CD4-positive, alpha-beta T cell treated with Interleukin-6 for 4 hours (primary cell): ENCODE measurements around the gene SH3TC1.

ENCODE experiments used
- DNase-seq: peaks from one replicate; pipeline ENCODE4 v3.0.0-alpha.2; 2020; ENCODE audit warnings: mixed read lengths

SH3TC1 gene

DNA sequence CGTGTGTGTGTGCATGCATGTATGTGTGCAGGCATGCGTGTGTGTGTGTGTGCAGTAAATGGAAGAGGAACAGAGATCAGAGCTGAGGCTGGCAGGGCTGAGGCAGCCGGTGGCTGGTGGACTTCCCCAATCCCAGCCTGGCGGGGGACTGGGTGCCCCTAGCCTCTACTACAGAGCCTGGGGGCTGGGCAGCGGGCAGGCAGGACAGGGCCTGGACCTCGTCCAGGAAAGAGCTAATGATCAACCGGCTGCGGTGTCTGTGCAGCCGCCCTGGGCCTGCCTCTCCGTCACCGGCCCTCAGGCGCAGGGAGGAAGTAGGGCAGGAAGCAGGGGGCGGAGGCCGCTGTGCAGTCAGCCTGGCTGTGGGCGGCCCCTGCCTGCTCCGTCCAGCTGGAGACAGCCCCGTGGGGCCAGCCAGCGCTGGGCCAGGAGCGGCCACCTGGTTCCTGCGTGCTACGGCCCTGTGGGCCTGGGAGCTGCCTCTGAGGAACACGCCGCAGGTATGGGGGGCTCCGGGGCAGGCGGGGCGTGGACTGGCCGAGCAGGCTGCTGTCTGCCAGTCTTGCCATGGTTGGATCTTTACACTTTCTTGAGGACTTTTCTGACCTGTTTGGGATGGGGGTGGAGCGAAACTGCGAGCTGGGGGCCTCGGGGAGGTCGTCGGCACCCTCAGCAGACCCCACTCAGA is at the start of gene SH3TC1:
TSS of gene SH3TC1 (plus strand) at position 385 of the 688 bp plus-strand sequence. CDS start 5,905 bp downstream, outside the sequence.
- peak; percentile 73 for DNase-seq

DNA sequence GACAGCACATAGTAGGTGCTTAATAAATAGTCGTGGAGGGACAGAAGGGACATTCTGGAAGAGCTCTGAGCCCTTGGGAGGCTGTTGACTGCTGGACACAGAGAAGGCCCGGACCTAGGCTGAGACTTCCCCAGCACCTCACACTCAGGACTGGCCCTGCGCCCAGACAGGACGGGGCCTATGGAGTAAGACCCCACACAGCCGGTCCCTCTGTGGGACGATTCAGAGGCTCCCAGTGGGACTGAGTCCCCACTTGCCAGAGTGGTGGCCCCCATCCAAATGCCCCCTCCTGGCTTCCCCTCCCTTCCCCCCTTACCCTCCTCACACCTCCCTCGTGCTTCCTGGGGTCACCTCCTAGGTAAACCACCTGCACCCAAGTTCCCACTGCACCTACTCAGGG is 49.4 kb upstream of the SH3TC1 start:
- no peak for DNase-seq

DNA sequence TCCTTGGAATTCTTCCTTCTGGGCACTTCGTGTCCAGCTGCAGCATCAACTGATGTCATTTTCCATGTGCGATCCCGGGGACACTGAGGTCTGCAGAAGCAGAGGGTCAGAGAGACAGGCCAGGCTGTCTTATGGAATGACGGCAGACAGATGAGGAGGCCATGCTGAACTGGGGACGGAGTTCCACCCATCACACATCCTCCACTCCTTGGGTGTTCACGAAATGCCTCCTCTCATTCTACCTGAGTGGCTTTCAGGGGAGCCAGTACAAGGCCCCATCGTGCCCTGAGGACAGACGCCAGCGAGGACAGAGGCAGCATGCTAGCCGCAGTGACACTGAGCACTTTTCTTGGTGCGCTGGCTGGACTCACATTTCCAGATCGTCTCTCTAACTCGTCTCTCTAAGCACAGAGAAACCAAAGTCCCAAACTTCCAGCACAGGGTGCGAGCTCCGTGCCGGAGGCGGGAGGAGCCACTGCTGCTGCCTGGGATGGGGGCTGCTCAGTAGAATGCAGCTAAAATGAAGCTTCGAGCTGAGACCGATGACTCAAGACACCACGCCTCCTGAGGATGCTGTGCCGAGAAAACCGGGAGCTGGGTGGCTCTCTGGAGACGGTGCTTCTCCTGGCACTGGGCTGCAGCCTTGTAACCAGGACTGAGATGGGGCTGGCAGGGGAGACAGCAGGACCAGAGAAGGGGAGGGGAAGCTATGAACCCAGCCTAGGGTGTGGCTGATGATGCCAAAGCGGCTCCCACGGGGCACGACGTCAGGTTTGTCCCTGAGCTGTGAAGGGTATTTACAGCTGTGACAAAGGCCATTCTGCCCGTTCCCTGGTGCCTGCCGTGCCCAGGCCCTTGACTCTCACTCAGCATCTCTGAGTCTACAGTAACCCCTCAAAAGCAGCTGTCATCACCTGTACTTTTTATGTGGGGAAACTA is 48.7 kb upstream of the SH3TC1 start:
- no peak for DNase-seq

DNA sequence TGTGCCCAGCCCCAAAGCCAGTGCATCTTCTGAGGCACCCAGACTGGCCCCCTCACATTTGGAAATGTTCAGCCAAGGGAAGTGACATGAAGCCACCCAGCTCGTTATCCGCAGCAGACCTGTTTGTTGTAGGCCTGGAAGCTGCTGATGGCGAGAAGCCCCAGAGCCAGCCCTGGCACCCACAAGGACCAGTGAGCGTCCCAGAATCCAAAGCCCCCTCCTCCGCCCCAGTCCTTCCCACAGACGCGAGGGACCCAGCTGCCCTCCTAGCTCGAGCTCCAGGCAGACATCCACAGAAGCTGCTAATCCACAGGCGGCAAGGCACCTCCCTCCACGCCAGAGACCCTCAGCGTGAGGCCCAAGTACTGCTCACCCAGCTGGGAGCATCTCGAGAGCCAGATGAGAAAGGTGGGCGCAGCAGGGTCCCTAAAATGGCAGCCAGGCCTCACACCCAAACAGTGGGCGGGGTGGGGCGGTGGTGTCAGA is 47.9 kb upstream of the SH3TC1 start:
- no peak for DNase-seq

DNA sequence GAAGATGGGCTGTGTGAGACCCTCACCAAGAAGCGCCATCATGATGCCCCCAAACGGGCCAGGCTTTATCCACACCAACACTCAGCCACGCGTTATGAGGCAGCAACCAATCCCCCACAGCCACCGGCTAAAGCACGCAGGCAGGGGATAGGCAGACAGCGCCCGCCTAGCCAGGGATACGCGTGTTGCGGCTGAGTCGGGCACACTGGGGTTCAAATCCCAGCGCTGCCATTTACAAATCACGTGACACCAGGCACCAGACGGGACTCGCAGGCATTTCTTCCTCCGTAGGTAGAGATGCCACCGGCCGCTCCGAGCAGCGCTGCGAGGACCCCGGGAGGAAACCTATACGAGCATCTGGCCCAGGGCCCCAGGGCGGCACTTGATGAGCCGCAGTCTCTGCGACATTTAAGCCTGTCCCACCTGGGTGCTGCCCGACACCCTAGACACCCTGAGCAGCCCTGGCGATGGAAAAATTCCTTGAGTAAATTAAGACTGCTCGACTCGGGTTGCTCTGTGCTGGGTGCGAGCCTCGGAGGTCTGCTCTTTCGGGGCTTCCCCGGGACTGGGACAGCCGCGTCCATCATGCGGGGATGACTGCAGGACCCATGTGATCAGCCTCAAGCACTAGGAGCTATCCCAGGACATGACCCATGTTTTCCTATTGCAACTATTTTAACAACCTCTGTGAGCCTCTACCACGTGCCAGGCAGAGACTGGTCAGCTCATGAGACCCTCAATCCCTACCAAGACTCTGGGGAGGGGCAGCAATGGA is 46.8 kb upstream of the SH3TC1 start:
- DNase-seq, result no peak

DNA sequence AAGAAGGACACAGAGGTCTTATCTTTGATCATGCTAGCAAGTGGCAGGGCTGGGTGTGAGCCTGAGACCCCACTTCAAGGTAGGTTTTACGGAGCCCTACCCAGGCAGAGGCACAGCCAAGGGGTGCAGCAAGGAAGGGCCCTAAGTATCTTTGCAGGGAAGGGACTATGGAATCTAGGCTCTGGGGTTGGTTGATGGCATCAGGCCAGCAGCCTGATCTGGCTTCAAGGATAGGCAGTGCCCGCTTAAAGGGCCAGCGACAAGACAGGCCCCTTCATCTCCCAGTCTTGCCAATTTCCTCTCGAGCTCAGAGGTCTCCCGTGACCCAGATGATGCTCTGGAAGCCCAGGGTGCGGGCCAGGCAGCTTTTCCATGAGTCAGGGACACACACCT is 46.2 kb upstream of the SH3TC1 start:
- DNase-seq, result no peak

DNA sequence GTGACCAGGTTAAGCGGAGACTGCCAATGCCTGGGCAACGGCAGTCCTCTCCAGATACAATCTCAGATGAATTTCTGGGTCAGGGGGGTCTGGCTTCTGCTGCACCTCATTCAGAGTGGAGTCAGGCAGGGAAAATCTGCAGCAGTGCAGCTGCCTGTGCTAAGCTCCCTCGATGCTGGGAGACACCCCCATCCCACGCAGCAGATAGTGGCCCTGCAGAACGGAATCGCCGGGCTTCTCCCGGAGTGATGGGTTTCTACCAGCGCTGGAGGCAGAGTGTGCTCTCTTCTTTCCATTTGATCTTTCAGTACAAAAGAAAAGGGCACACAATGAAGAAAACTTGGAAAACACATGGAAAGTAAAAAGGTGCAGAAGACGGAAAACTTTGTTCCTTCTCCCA is 45.6 kb upstream of the SH3TC1 start:
- no peak for DNase-seq

DNA sequence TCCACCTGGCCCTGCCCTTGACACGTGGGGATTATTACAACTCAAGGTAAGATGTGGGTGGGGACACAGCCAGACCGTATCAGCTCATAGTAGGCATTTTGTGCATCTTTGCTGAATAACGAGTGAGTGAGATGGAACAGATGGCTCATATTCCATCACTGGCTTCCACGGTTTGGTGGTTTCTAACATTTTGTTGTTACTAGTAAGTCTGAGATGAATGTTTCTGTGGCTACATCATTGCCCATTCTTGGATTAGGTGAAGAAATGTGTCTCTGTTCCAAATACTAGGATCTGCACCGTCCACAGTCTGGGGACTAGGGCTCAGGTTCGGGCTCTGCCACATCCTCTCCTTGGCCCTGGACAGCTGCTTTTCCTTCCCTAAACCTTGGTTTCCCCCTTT is 44.0 kb upstream of the SH3TC1 start:
- DNase-seq, result no peak

DNA sequence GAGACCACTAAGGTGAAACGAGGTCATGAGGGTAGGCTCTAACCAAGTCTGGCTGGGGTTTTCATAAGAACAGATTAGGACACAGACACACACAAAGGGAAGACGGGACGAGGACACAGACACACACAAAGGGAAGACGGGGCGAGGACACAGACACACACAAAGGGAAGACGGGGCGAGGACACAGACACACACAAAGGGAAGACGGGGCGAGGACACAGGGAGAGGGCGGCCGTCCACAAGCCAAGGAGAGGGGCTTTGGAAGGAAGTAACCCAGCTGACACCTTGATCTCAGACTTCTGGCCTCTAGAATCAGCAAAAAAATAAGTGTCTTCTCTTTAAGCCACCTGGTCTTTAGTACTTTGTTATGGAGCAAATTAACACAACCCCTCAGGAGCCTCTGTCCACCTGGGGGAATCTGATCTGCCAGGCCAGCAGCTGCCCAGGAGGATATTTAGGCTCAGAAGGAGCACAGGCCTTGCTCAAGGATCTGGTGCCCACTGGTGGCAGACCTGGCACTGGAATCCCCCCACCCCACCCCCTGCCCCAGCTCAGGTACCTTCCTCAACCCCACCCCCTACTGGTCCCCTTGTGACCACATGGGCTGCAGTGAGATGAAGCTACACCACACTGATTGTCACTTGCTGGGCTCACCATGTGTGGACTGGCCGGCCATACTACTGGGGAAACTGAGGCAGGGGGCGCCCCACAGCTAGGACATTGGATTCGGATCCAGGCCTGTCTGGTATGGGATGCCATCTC is 43.2 kb upstream of the SH3TC1 start:
- DNase-seq, result no peak

DNA sequence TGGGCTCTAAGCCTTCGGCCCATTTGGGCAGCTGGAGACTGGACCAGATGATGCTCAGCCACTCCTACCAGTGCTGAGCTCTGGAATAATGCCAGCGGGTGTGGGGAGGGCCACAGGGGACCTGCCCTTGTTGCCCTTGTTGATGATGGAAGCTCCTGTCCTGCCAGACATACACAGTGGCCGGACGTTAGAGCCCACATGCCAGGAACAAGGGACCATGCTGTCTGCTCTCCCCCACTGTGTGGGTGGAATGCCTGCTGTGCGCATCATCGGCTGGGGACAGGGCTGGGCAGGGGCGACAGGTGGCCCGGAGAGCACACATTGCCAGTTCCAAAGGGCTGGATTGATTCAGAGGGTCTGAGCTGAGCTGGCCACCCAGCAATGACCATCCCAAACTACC is 42.5 kb upstream of the SH3TC1 start:
- no peak for DNase-seq

DNA sequence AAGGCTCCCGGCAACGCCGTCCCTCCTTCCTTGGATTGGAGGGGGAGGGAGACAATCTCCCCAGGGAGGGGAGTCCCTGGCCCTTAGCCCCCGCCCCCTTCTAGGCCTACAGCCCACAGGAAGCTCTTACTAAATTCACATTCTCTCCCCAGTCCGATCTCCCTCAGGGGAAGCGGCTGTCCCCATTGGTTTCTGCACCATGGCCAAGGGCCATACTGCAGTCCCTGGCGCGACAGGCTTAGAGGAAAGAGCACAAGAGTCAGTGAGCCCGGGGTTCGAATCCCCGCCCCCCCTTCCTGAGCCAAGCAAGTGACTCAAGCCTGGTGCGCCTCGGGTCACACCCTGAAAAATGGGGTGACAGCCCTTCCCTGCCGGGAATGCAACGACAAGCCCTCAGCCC is 41.6 kb upstream of the SH3TC1 start:
- DNase-seq, result peak; percentile 5

DNA sequence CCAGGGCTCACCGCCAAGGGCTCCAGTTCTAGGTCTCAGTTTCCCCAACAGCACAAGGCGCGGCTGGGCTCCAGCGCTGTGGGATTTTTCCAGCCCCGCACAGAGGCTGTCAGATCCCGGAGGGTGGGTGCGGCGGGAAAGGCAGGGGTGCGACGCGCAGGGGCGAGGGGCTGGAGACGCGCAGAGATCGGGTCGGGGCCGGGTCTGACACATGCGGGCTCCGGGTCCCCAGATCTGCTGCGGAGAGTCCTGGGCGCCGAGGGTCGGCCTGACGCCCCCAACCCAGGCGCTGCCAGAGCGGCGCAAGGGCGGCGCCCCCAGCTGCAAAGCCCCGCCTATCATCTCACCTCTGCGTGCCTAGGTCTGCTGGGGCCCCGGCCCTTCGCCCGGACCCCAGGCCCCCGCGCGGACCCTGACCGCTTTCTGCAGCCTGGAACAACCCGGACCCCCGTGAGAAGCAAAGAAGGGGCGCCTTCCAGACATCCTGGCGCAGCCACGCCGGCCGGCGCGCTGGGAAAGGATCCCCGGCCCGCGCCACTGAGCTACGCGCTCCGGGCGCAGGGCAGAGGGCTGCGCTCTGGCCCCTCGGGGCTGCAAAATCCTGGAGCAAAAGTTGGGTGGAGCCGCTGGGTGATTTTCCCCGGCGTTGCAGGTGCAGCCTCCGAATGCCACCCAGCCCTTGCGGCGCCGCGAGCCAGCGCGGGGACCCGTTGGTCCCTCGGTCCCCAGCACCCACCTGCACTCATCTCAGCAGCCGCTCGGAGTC is 41.0 kb upstream of the SH3TC1 start:
- no peak for DNase-seq

DNA sequence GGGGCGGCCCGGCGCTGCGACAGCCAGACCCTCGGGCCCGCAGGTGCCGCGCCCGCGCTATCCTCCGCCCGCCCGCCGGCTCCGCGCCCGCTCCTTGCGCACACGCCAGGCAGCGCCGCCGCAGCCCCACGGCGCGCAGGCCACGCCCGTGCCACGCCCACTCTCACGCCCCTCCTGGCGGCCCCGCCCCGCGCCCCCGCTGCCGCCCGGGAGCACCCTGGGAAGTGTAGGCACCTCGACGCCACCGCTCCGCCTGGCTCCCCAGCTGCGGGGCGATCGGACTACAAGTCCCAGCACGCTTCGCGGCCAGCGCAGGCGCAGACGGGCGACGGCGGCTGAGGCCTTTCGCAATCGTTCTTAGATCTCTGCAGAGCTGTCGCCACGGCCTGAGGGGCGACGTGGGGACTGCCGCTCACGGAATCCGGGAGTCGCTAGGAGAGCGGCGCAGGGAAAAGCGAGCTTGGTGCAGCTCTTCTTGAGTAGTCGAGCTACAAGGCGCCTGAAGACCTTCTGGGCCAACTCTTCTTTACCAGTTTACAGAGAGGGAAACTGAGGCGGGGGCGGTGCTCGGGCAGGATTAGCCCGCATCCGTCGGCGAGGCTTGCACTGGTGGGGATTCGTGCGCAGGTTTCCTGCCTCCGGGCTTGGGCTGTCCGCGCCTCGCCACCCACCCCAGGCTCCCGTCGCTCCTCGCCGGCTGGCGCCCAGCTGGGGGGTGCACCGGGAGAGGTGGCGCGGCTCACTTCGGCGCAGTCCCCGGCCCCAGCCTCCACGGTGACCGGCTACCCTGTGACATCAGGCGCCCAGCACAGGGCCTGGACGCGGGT is 40.2 kb upstream of the SH3TC1 start, which contains the start of gene ABLIM2:
TSS of gene ABLIM2 (minus strand) at position 104 of the 827 bp plus-strand sequence. CDS start 124 bp downstream, outside the sequence.
- peak; percentile 98 for DNase-seq

DNA sequence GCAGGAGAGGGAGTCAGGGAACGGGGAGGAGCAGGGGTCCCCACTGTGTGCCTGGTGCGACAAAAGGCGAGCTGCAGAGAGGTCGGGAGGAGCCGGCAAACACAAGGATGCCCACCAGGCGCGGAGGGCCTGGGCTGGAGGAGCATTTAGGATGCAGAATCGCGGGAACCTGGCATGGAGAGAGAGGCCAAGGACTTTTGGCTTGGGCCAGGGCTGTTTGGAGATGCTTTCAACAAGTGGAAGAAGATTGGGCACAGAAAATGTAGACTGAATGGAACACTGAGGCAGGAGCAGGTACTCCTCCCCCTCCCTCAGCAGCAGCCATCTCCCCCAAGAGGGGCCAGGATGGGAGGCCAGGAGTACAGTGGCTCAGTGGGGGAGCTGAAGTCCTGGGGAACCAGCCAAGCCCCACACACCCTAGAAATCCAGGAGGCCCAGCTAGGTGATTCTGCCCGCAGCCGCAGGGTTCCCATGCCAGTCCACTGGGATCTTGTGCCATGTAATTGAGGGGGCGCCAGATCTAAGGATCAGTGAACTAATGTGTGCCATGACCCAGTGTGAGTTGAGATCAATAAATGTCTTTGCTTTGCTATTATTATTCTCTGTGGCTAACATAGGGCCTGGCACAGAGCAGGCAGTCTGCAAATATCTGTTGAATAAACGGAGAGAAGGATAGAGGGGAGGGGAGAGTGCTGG is 39.4 kb upstream of the SH3TC1 start:
- no peak for DNase-seq

DNA sequence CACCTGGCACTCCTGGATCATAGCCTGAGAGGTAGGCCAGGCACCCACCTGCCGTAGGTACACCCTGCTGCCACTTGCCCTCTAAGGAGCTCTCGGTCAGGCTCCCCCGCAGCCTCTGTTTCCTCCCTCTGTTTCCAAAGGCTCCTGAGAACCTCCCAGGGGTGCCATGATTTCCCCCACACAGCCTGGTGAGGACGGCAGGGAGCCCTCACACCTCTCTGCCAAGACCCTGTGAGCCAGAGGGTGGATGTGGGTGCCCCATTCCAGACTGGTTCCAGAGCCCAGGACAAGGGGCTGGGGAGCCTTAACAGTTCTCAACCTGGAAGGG is 38.9 kb upstream of the SH3TC1 start:
- no peak for DNase-seq

DNA sequence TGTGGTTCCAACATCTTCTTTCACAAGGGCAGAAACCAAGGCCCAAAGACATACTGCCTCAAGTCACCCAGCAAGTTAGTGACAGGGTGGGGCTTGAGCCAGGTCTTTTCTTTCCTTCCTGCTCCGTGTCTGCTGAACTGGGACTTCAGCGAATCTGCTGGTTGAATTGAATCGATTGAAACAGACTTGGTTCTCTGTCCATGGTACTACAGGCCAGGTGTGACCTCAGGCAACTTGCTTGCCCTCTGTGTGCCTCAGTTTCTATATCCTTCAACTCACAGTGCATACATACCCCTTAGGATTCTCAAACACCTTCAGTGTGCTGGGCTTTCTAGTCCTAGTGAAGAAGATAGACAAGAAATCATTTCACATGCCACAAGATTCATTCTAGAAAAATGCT is 38.5 kb upstream of the SH3TC1 start:
- no peak for DNase-seq

DNA sequence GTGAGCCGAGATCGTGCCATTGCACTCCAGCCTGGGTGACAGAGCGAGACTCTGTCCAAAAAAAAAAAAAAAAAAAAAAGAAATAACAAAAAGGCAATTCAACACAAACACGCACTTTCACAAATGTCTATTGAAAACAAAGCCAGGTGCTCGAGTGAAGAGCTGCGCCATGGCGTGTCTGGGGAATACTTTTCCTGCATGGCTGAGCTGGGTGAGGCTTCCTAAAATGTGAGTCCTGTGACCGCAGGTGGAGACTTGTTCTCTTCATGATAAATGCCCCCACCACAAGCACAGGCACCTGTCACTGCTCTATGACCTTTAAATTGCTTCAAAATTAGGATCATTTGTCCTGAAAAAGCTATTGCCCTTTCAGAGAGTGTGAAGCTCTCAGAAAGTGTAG is 36.5 kb upstream of the SH3TC1 start:
- DNase-seq, result no peak

DNA sequence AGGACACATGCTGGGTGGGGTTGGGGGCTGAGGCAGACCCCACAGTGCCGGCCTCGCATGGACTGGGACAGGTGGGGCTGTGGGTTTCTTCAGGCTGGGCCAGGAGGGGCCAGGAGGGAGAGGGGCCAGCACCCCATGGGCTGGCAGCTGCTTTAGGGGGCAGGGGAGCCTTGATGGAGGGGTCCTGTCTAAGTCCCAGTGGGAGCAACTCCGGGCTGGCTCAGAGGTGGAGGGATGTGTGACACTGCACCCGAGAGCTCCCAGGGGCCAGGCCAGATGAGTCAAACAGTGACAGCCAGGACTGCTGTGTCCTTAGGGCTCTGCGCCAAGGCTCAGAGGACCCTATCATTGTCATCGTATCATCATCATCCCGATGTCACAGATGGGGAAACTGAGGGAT is 36.1 kb upstream of the SH3TC1 start:
- no peak for DNase-seq

DNA sequence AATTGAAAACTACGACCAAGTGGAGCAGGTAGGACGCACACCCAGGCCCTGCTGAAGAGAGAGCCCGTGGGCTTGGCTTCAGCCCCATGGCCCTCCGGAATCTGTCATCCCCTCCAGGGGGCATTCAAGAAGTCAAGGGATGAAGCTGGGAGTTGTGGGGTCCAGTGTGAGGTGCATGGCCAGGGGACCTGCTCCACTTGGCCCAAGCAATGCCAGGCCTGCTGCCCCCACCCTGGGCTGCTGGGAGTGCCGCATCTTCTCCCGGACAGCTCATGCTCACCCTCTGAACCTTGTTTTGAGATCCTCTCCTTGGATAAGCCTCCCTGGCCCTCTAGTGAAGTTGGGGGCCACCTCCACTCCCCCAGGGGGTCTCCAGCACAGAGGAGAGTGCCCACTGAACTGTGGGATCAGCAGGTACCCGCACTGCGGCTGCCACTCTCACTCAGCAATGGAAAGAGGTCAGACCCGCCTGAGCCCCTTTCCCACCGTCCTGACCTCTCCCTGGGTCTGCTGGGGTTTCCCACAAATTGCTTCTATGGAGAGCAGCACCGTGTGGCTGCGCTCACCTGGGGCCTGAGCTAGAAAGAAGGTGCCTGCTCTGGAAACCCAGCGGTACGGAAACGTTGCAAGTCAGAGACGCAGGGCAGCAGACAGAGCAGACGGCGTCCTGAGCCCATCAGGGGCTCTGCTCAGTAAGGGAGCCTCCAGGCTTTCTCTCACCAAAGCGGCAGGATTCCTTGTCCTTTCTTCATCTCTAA is 35.5 kb upstream of the SH3TC1 start:
- DNase-seq, result no peak
